GF-D8 (cell line): Measurements from ENCODE around the gene HMMR.
A peak's percentile ranks its signal among the peaks of the same experiment; 100 is the strongest.
"Not testable (repeated sequence)": the region's sequence is repeated elsewhere in the genome, so short reads cannot be mapped to it uniquely, and the experiment has no call there.

Experiments
- DNase-seq: peaks from one replicate; lab custom pipeline; 2025; lab: John Stamatoyannopoulos, UW

HMMR gene

GRCh38 chr5:163508753-163509152, 48.3 kb downstream of the HMMR start:
- DNase-seq: no peak

DNA sequence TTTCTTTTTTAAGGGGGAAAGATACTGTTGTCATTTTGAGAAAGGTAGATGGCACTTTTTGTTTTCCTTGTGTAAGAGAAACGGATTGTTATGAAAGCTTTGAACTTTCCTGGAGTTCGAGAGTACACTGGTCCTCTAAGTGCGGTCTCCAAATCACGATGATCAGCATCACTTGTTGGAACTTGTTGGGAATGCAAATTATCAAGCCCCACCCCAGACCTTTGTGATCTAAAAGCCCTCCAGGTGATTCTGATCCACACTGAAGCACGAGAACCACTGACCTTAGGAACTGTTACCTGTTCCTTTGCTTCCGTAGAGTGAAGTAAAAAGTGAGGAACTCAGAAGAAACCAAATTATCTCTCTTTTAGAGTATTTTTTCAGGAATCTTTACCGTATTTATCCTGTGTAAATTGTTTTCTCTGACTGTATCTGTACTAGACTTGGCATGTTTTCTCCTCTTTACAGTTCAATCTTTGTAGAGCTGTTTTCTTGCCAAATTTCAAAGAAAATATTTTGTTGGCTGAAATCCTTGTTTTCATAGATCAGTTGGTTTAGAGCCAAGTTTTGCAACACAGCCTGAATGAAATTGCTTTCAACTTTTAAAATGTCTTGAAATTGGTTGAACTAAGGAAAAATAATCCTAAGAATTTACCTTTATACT, 49.0 kb downstream of the HMMR start:
- DNase-seq: no peak

- DNase-seq: no peak
Observed at GRCh38 chr5:163512526-163512925, 52.1 kb downstream of the HMMR start.

GRCh38 chr5:163525096-163525495, 64.7 kb downstream of the HMMR start:
- DNase-seq: no peak

DNA sequence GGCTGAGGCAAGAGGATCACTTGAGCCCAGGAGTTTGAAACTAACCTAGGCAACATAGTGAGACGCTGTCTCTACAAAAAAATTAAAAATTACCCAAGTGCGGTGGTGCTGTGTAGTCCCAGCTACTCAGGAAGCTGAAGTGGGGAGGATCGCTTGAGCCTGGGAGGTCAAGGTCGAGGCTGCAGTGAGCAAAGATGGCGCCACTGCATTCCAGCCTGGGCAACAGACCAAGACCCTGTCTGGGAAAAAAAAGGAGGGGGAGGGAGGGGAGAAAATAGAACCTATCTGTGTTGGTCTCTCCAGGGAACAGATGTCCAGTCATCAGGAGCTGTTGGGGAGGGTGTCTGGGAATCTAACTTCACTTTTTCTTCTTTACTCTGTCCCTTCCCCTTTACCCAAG, 69.3 kb downstream of the HMMR start:
- DNase-seq: no peak

DNA sequence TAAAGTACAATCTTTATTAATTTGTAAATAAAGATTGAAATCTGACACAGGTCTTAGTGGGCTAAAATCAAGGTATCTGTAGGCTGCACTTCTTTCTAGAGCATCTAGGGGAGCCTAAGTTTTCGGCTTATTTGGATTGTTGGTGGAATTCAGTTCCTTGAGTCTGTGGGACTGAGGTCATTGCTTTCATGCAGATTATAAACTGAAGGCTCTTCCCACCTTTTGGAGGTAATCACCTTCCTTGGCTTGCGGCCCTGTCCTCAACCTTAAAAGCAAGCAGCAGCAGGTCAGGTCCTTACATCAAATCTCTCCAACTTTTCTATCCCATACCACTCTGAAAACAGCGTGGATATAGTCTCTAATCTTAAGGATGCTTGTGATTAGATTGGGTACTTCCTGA, 70.8 kb downstream of the HMMR start:
- DNase-seq: no peak

DNA sequence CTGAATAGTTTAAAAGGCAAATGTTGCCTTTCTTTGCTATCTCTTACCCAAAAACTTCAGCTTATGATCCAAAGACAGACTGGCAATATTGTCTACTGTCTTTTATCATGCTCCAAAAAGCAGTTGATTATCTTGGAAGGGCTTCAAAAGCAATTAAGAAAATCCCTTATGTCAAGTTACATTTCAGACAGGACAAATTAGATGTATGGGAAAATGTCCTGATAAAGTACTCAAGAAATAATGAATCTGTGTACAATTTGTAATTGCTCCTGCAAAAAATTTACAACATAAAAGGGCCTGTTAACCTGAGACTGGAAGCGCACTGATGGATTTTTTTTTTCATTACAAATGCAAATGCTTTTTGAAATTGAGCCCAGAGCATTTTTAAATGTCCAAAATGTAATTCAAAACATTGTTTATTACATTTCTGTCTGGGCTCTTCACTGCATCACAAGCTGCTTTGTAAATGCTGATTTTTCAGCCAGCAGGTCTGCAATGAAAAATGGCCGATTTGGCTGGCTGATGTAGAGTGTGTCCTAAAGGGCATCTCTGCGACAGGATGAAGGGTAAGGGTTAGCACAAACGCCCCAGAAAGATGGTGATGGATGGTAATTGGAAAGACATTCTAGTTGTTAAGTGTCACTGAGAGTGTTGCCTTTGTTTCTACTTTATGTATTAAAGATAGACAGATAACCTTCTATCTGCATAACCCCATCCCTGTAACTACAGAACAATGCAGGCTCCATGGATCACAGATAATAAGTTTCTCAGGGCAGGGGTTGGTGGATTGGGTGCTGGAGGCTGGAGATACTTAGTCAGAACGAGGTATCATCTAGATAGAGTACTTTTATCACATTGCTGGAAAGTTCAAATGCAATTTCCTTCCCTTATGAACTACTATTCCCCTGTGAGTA, 72.0 kb downstream of the HMMR start:
- no peak for DNase-seq

DNA sequence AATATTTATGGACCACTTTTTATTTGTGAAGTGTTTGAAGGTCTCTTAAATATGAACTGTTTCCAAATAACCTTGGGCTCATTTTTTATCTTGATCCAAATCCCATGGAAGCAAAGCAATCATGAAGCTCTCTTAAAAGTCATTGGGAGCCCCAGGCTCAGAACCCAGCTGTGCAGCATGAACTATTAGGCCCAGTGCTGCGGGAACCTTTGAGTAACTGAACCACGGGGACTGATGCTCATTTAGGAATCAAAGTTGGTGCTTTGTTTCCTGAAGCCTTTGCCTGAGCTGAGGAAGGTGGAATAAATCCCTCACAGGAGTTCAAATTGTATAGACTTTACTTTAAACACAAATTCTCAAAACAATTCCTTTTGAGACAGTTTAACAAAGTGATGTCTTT, 72.8 kb downstream of the HMMR start:
- no peak for DNase-seq

DNA sequence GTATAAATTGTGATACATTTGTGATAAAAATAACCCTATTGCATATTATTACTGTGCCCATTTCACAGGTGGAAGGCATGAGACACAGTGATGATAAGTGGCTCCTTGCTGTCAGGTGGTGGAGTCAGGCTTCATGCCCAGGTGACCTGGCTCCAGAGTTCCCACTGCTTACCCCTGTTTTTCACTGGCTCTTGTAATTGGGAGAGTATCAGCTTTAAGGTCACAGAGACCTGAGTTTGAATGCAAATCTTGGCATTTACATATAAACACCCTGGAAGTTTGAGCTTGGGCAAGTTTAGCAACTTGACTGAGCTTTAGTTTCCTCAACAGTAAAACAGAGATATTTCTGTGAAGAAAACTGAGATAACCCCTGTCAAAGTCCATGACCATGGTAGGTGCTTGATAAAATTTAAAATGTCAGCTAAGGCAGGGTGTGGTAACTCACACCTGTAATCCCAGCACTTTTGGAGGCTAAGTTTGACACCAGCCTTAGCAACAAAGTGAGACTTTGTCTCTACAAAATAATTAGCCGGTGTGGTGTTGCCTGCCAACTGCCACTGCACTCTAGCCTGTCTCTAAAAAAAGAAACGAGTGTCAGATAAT, 74.2 kb downstream of the HMMR start:
- no peak for DNase-seq

DNA sequence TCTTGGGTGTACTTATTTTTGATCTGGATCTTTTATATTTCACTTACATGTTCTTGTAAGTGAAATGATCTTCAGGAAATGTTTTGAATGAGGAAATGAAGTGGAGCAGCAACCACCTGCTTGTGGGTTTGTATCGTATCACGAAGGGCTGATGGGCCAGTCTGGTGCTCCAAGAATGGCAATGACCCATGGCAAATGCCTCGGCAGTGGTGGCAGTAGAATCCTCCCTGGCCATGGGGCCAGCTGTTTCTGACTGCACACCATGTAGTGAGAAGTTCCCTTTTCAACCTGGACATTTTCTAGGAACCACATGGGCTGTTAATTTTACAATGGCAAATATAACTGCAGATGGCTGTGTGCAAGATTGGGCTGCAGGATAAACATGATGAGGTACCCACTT, 74.9 kb downstream of the HMMR start:
- peak; percentile 26 for DNase-seq

DNA sequence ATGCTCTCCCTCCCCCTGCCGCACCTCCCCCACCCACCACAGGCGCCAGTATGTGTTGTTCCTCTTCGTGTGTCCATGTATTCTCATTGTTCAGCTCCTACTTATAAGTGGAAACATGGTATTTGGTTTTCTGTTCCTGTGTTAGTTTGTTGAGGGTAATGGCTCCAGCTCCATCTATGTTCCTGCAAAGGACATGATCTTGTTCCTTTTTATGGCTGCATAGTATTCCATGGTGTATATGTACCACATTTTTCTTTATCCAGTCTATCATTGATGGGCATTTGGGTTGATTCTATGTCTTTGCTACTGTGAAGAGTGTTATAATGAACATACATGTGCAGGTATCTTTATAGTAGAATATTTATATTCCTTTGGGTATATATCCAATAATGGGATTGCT, 76.0 kb downstream of the HMMR start:
- DNase-seq: not testable (repeated sequence)

DNA sequence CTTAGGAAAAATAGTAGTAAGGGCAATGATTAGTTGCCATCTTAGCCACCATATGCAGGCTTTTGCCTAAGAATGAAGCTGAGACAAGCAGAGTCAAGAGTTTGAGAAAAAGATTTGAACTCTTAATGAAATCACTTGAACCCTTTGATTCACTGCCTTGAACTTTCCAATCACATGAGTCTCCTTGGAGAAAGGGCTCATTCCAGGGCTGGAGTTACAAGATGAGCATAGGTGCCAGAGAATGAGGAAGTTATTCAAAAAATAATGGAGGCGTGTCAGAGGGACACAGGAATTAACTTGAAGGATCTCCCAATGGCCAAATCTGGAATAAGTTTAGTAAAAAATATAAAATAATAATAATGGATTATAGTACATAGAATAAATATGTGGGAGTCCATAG, 80.3 kb downstream of the HMMR start:
- no peak for DNase-seq
